GM19238 (cell line): ENCODE measurements around the gene SERPINB8.

Source experiments
- DNase-seq: peaks from one replicate; pipeline ENCODE4 v3.0.0; 2011; ENCODE audit warnings: low spot score; ENCODE audit not compliant: insufficient read length

SERPINB8 gene

GRCh38 chr18:63964908-63965307 is 5.0 kb upstream of the SERPINB8 start:
- no peak for DNase-seq

DNA sequence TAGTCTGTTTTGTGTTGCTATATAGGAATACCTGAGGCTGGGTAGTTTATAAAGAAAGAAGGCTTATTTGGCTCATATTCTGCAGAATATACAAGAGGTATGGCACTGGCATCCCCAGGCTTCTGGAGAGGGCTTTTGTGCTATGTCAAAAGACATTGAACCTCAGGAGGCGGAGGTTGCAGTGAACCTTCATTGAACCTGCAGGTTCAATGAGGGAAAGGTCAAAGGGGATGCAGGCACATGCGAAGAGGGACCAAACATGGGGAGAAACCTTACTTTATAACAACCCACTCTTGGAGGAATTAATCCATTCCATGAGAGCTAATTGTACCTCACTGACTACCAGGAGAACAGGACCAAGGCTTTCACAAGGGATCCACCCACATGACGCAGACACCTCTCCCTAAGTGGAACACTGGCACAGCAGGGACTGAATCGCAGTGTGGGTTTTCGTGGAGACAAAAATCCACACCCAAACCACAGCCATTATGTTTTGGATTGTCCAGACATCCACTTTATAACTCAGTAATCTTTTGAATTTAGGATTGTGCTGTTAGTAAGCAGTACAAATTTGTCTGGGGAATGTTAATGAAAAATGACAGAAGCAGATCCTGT is 4.1 kb upstream of the SERPINB8 start:
- no peak for DNase-seq

GRCh38 chr18:63970809-63971205 is 926 bp downstream of the SERPINB8 start:
- DNase-seq: no peak

DNA sequence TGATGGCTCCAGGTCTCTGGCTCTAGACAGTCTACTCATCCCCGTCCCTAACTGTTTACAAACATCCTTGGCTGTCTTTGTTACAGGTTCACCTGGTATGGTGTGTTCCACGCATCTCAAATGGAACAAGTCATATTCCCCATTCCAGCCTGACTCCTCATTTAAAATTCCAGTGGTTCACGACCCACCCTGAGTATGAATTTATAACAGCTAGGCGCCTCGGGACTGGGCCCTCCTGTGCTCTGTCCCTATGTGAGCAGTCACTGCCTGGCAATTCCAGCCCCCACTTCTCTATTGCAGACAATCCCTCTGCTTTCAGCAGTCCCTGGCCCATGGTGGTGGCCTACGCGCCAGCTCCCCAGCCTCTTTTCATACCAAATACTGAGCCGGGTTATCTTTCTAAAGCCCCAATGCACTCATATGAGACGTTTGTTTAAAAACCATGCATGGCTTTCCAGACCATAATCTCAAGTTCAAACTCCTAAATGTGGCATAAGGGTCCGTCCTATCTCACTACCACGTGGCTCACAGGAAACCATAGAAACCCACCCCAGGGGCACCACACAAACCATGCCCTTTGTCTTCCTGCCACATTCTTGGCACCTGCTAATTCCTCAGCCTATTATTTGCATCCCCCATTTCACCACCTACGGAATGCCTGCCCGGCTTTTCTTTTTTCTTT is 1.6 kb downstream of the SERPINB8 start:
- DNase-seq: no peak

DNA sequence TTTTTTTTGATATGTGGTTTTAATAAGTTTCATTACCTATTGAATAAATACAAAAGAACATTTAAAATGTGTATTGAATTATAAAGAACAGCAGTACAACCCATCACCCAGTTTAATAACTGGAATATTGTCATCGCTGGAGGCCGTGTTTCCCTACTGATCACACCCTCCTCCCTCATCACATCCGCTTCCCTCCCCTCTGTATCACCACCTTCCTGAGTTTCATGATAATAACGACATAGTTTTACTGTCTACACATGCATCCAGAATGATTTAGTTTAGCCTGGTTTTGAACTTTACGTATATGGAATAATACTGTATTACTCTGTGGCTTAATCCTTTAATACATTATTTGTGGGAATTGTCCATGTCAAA is 2.1 kb downstream of the SERPINB8 start:
- DNase-seq: no peak

- no peak for DNase-seq
These were observed 5.1 kb downstream of the SERPINB8 start for GRCh38 chr18:63974991-63975390.

DNA sequence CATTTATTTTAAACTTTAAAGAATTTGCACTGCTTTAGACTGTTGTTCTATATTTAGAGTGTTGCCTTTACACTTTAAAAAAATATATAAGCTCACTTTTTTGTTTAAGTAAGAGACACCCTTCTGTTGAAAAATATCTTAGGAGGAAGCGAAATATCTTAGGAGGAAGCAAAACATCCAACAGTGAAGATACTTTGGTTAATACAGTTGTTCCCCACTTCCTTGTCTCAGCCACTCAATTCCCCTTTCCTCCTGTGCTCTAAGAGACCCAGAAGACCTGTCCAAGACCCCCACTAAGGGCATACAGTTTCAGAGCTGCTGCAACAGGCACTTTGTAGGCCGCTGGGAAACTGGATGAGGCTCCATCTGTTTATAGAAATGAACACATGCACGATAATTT is 5.7 kb downstream of the SERPINB8 start:
- DNase-seq: no peak

DNA sequence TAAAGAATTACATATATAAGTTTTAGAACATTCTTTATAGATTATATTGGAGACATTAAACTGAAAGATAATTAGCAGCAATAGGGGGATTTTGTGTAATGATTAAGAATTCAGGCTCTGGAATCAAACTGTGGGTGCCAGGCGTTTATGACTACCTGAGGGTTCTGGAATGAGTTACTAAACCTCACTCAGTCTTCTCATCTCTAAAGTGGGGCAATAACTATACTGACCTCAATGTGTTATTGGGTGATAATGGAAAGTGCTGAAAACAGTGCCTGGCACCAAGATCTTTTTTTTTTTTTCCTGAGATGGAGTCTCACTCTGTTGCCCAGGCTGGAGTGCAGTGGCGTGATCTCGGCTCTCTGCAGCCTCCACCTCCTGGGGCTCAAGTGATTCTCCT is 7.2 kb downstream of the SERPINB8 start:
- DNase-seq: no peak

- DNase-seq: no peak
These were observed 9.6 kb downstream of the SERPINB8 start for GRCh38 chr18:63979409-63979920.

DNA sequence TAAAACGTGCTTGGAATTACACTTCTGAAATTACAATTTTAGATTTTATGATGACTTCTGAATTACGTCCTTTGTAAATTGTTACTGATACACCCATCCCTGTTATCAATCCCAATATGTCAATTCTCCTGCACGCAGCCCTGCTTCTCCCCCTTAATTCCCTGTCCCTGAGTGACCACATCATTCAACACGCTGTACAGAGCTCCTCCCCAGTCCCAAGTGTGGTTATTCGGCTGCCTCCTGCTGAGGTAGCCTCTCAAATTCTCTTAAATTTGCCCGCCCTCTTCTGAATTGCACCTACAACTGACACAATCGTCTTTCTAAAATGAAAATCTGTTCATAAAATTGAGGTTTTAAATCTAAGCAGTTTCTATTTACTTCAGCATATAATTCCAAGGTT is 10.1 kb downstream of the SERPINB8 start:
- no peak for DNase-seq

GRCh38 chr18:63980896-63981460 is 11.1 kb downstream of the SERPINB8 start:
- no peak for DNase-seq

GRCh38 chr18:63981719-63982118 is 11.8 kb downstream of the SERPINB8 start:
- no peak for DNase-seq

GRCh38 chr18:63982361-63982760 is 12.5 kb downstream of the SERPINB8 start:
- DNase-seq: no peak

- DNase-seq: no peak
These were observed 17.0 kb downstream of the SERPINB8 start for GRCh38 chr18:63986885-63987284.

- no peak for DNase-seq
These were observed 17.9 kb downstream of the SERPINB8 start for GRCh38 chr18:63987743-63988142.

- no peak for DNase-seq
These were observed 22.9 kb downstream of the SERPINB8 start for GRCh38 chr18:63992751-63993150.

- no peak for DNase-seq
These were observed 25.0 kb downstream of the SERPINB8 start for GRCh38 chr18:63994783-63995399.

GRCh38 chr18:63997041-63997440 is 27.2 kb downstream of the SERPINB8 start:
- no peak for DNase-seq

GRCh38 chr18:63997606-63998005 is 27.7 kb downstream of the SERPINB8 start:
- no peak for DNase-seq

- DNase-seq: no peak
These were observed 30.0 kb downstream of the SERPINB8 start for GRCh38 chr18:63999871-64000270.

DNA sequence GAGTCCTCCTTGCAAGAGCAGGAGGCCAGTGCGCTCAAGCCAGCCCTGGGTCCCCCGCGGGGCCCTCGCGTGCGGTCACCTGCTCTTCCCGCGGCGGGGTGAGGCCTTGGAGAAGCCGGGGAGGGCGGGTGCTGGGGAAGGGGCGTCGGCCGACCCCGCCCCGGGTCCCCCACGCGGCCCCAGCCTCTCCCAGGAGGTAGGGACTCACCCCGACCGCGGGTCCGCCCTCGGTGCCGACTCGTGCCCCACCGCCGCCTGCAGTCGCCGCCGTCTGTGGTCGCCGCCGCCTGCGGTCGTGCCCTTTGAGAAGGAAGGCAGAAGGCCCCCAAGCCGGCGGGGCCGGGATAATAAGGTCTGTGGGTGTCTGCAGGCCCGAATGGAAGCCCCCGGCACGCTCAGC is 32.7 kb downstream of the SERPINB8 start:
- DNase-seq: no peak

DNA sequence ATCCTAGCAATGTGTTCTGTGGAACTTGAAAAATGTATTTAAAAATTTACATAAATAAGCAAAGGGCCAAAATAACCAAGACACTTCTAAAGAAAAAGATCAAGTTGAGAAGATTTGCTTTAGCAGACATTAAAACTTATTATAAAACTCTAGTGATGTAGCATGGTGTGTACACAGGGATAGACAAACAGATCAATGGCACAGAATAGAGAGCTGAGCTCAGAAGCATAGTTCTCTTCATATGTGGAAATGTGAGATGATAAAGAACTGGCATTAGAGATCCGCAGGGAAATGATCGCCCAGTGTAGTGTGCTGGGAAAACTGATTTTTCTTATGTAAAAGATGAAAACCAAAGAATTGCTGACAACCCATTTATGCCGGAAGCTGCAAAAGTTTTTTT is 39.4 kb downstream of the SERPINB8 start:
- DNase-seq: no peak
